Keratinocyte (primary cell): ENCODE measurements around the gene FGF22. TPM values are rescaled to one million over a fixed set of nuclear protein-coding genes. Genes with fewer than 3 reads are reported as not detected.
"Not testable (repeated sequence)": the region's sequence is repeated elsewhere in the genome, so short reads cannot be mapped to it uniquely, and the experiment has no call there.

Experiments used
- DNase-seq: peaks from one replicate; pipeline ENCODE4 v3.0.0-alpha.2; 2011; ENCODE audit warnings: low read depth, missing footprints, low spot score
- FAIRE-seq: peaks from 2 replicates; lab custom pipeline; 2011; peaks lifted over from hg19 to GRCh38; lab: Jason Lieb, UNC
- H2AFZ ChIP-seq: 2 replicates; pipeline ENCODE4 v1.6.0; 2012; ENCODE audit warnings: low read length, control low read depth, inconsistent platforms; ENCODE audit not compliant: control insufficient read depth
- H3K27ac ChIP-seq: 2 replicates; pipeline ENCODE4 v1.5.1; 2011; ENCODE audit warnings: low read length; ENCODE audit not compliant: control insufficient read depth, insufficient read depth
- H3K27me3 ChIP-seq: 3 replicates; pipeline ENCODE4 v1.6.0; 2011; ENCODE audit warnings: low read length; ENCODE audit not compliant: control insufficient read depth, insufficient read depth; ENCODE audit errors: extremely low read depth
- H3K36me3 ChIP-seq, 2 experiments: 2 replicates in 1 of 2; 3 replicates in 1 of 2; pipeline ENCODE4 v1.5.1; 2011; ENCODE audit warnings: low read length in 2 of 2, mild to moderate bottlenecking in 1 of 2; ENCODE audit not compliant: control insufficient read depth in 2 of 2, insufficient read depth in 2 of 2; ENCODE audit errors: extremely low read depth in 1 of 2
- H3K4me1 ChIP-seq: 3 replicates; pipeline ENCODE4 v1.5.1; 2011; ENCODE audit warnings: low read length; ENCODE audit not compliant: control insufficient read depth, insufficient read depth; ENCODE audit errors: extremely low read depth
- H3K4me2 ChIP-seq: 3 replicates; pipeline ENCODE4 v1.6.0; 2011; ENCODE audit warnings: low read depth, low read length; ENCODE audit not compliant: control insufficient read depth, insufficient read depth; ENCODE audit errors: extremely low read depth
- H3K4me3 ChIP-seq, 3 experiments: fragments of 200-600 bp in 1 of 3; sonication (generic) in 1 of 3; 2 replicates in 2 of 3; 3 replicates in 1 of 3; pipeline ENCODE4 v1.5.1; 2011 to 2016; ENCODE audit warnings: low read length in 3 of 3, mild to moderate bottlenecking in 3 of 3, control low read depth in 2 of 3, inconsistent platforms in 1 of 3, low read depth in 1 of 3, mixed read lengths in 1 of 3, mixed run types in 1 of 3, moderate library complexity in 1 of 3; ENCODE audit not compliant: control insufficient read depth in 2 of 3, insufficient read depth in 2 of 3; ENCODE audit errors: extremely low read depth in 1 of 3
- H3K79me2 ChIP-seq: 2 replicates; pipeline ENCODE4 v1.6.0; 2012; ENCODE audit warnings: low read length; ENCODE audit not compliant: control insufficient read depth, insufficient read depth
- H3K9ac ChIP-seq: 3 replicates; pipeline ENCODE4 v1.6.0; 2011; ENCODE audit warnings: low read length; ENCODE audit not compliant: control insufficient read depth, insufficient read depth; ENCODE audit errors: extremely low read depth
- H3K9me1 ChIP-seq: 3 replicates; pipeline ENCODE4 v1.6.0; 2011; ENCODE audit warnings: low read length; ENCODE audit not compliant: control insufficient read depth, insufficient read depth; ENCODE audit errors: extremely low read depth
- H3K9me3 ChIP-seq: 2 replicates; pipeline ENCODE4 v1.5.1; 2012; ENCODE audit warnings: low read depth, low read length; ENCODE audit not compliant: control insufficient read depth
- H4K20me1 ChIP-seq: 3 replicates; pipeline ENCODE4 v1.6.0; 2011; ENCODE audit warnings: low read length; ENCODE audit not compliant: control insufficient read depth, insufficient read depth; ENCODE audit errors: extremely low read depth
- CTCF ChIP-seq, 3 experiments: IDR thresholded peaks in 1 of 3; conservative IDR thresholded peaks in 1 of 3; optimal IDR thresholded peaks in 1 of 3; 2 replicates in 2 of 3; 3 replicates in 1 of 3; pipeline versions ENCODE3 to v1.5.1; 2011; ENCODE audit warnings: low read length in 3 of 3, mild to moderate bottlenecking in 3 of 3, moderate library complexity in 2 of 3, control low read depth in 1 of 3, inconsistent platforms in 1 of 3; ENCODE audit not compliant: insufficient read depth in 2 of 3; ENCODE audit errors: extremely low read depth in 1 of 3
- EZH2 ChIP-seq: IDR thresholded peaks from one replicate; pipeline ENCODE4 v1.6.1; 2012; ENCODE audit warnings: inconsistent platforms, mild to moderate bottlenecking, low read length, moderate library complexity
- dilution Hi-C: fragments of 300-500 bp; cut with MboI; formaldehyde crosslinking; loops from one replicate; pipeline ENCODE4 v1.7.0; 2020; ENCODE audit warnings: low sequenced_read_pairs; ENCODE audit not compliant: extremely low pct_ligation_motif_present
- polyA plus RNA-seq, 5 experiments: library from polyadenylated mRNA; depleted of rRNA in 3 of 5; stranded (reverse) in 3 of 5; stranded (forward) in 1 of 5; unstranded in 1 of 5; fragments of >200 nt; gene quantifications; 1 replicate in 1 of 5; 2 replicates in 3 of 5; 3 replicates in 1 of 5; pipeline versions ENCODE4 v1.2.1 to v1.2.3, GENCODE V29; 2011 to 2012; ENCODE audit warnings: missing spikeins in 2 of 5, low read depth in 1 of 5, low replicate concordance in 1 of 5

The FGF22 gene
- polyA plus RNA-seq, 1 donor (not counting 4 experiments of a cell fraction or from before 2014, with no cell fraction given) = not detected

DNA sequence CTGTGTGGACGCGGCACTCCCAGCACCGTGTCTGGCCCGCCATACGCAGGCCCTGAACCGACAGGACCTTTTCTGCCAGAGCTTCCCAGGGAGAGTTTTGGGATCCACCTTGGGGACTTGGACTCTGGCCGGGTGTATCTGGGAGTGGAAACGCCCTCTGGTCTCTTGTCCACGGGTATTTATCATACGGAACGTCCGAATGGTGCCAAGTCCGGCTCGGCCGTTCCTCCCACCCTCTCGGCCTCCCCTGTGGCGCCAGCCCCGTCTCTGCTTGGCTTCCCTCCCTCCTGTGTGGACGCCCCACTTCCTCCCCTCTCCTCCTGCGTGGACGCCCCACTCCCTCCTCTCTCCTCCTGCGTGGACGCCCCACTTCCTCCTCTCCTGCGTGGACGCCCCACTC lies 37.9 kb upstream of the FGF22 start:
- DNase-seq (no peak), FAIRE-seq (no peak)
- no peaks in the 10 kb centered on the region for H3K9me3 ChIP-seq
- no peaks in the 10 kb centered on the region for H3K79me2 ChIP-seq
- H3K9me1 ChIP-seq = no peaks in the 10 kb centered on the region
- TF ChIP-seq EZH2 (no peak), CTCF (optimal IDR thresholded peaks at IDR 0.05 in 1 of 3, IDR thresholded peaks at IDR 0.05 in 1 of 3, conservative IDR thresholded peaks at IDR 0.05 in 1 of 3; ENCODE audit: extremely low read depth in 1 of 3, insufficient read depth in 2 of 3, low read length in 3 of 3) (no peak)
- no peak overlapping the region for H3K27ac ChIP-seq
- no peaks in the 10 kb centered on the region for H3K4me1 ChIP-seq
- no peak overlapping the region for H3K9ac ChIP-seq
- peaks cover 3% of the 10 kb centered on the region for H3K27me3 ChIP-seq
- dilution Hi-C loops = no loop called here
- no peak overlapping the region for H2AFZ ChIP-seq
- H4K20me1 ChIP-seq = peaks cover 2% of the 10 kb centered on the region
- H3K4me2 ChIP-seq = no peak overlapping the region
- H3K4me3 ChIP-seq = no peak overlapping the region
- no peaks in the 10 kb centered on the region for H3K36me3 ChIP-seq

GRCh38 chr19:602391-603301 lies 37.0 kb upstream of the FGF22 start:
- H3K4me1 ChIP-seq = no peaks in the 10 kb centered on the region
- no peak overlapping the region for H2AFZ ChIP-seq
- H3K9me1 ChIP-seq = no peaks in the 10 kb centered on the region
- no peak overlapping the region for H3K4me2 ChIP-seq
- no peak overlapping the region for H3K9ac ChIP-seq
- peaks cover 3% of the 10 kb centered on the region for H3K27me3 ChIP-seq
- H4K20me1 ChIP-seq = no peaks in the 10 kb centered on the region
- no peaks in the 10 kb centered on the region for H3K9me3 ChIP-seq
- DNase-seq (no peak), FAIRE-seq (no peak)
- no peaks in the 10 kb centered on the region for H3K36me3 ChIP-seq
- H3K27ac ChIP-seq = no peak overlapping the region
- H3K79me2 ChIP-seq = no peaks in the 10 kb centered on the region
- no peak overlapping the region for H3K4me3 ChIP-seq
- dilution Hi-C loops = no loop called here
- TF ChIP-seq CTCF (optimal IDR thresholded peaks at IDR 0.05 in 1 of 3, IDR thresholded peaks at IDR 0.05 in 1 of 3, conservative IDR thresholded peaks at IDR 0.05 in 1 of 3; ENCODE audit: extremely low read depth in 1 of 3, insufficient read depth in 2 of 3, low read length in 3 of 3) (no peak), EZH2 (no peak)

DNA sequence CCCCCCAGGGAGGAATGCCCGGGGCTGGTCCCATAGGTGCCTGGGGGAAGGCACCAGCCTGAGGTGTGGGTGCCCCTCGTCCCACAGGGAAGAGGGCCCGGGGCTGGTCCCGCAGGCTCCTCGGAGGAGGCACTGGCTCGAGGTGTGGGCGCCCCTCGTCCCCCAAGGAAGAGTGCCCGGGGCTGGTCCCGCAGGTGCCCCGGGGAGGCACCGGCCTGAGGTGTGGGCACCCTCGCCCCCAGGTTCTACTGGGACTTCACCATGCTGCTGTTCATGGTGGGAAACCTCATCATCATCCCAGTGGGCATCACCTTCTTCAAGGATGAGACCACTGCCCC lies 36.4 kb upstream of the FGF22 start:
- H3K9ac ChIP-seq, H3K79me2 ChIP-seq, H3K4me2 ChIP-seq, H3K36me3 ChIP-seq, dilution Hi-C loops, H3K4me1 ChIP-seq, H3K9me1 ChIP-seq, FAIRE-seq, H3K4me3 ChIP-seq, H3K9me3 ChIP-seq, H2AFZ ChIP-seq, H4K20me1 ChIP-seq, H3K27me3 ChIP-seq, H3K27ac ChIP-seq, DNase-seq: not testable (repeated sequence)

DNA sequence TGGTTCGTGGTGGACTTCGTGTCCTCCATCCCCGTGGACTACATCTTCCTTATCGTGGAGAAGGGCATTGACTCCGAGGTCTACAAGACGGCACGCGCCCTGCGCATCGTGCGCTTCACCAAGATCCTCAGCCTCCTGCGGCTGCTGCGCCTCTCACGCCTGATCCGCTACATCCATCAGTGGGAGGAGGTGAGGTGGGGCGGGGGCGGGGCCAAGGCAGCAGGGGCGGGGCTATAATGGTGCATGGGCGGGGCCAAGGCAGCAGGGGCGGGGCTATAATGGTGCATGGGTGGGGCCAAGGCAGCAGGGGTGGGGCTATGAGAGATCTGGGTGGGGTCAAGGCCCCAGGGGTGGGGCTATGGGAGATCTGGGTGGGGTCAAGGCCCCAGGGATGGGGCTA lies 35.9 kb upstream of the FGF22 start:
- H3K4me2 ChIP-seq, H3K27ac ChIP-seq, H3K79me2 ChIP-seq, DNase-seq, H3K9me1 ChIP-seq, H3K9ac ChIP-seq, H2AFZ ChIP-seq, FAIRE-seq, H3K9me3 ChIP-seq, H3K36me3 ChIP-seq, H3K27me3 ChIP-seq, H4K20me1 ChIP-seq, H3K4me3 ChIP-seq, dilution Hi-C loops, H3K4me1 ChIP-seq: not testable (repeated sequence)
